Left ventricle myocardium inferior (tissue), 1 donor: Measurements from ENCODE around the gene MAEA. TPM values are rescaled to one million over a fixed set of nuclear protein-coding genes. Genes with fewer than 3 reads are reported as not detected.

Experiments used
- DNase-seq: peaks from one replicate; pipeline ENCODE4 v3.0.0-alpha.2; 2020
- H3K27ac ChIP-seq: fragments of 200-600 bp; replicated peaks from 2 replicates; pipeline ENCODE4 v1.8.0; 2021
- H3K27me3 ChIP-seq: fragments of 200-600 bp; 2 replicates; pipeline ENCODE4 v1.8.0; 2021; ENCODE audit warnings: low read depth
- H3K36me3 ChIP-seq: fragments of 200-600 bp; 2 replicates; pipeline ENCODE4 v1.8.0; 2021
- H3K4me1 ChIP-seq: fragments of 200-600 bp; 2 replicates; pipeline ENCODE4 v1.8.0; 2021
- H3K4me3 ChIP-seq: fragments of 200-600 bp; 2 replicates; pipeline ENCODE4 v1.8.0; 2021; ENCODE audit warnings: mild to moderate bottlenecking, moderate library complexity
- H3K9me3 ChIP-seq: fragments of 200-600 bp; replicated peaks from 2 replicates; pipeline ENCODE4 v1.8.0; 2021
- intact Hi-C: fragments of 100-400 bp; cut with micrococcal nuclease; formaldehyde crosslinking; loops from one replicate; pipeline ENCODE4 v1.11.0; 2022
- total RNA-seq: library from RNA; stranded (reverse); fragmentation: NEBNext Ultra II Directional; extraction: Animal tissue kit (Norgen Biotek cat#: 25700); gene quantifications from one replicate; pipeline ENCODE4 v1.2.1, GENCODE V29; 2021
- TF ChIP-seq, protein P1 (sequence below): fragments of 200-600 bp; IDR thresholded peaks from 2 replicates; pipeline ENCODE4 v1.8.0; 2021; ENCODE audit warnings: antibody characterized with exemption, mild to moderate bottlenecking, borderline replicate concordance
- donor health status: DM: no; HTN: yes; CAD: no; lungs with severe emphysema.

The MAEA gene
- total RNA-seq, 1 donor from 2014 or later: 49.5 TPM

DNA sequence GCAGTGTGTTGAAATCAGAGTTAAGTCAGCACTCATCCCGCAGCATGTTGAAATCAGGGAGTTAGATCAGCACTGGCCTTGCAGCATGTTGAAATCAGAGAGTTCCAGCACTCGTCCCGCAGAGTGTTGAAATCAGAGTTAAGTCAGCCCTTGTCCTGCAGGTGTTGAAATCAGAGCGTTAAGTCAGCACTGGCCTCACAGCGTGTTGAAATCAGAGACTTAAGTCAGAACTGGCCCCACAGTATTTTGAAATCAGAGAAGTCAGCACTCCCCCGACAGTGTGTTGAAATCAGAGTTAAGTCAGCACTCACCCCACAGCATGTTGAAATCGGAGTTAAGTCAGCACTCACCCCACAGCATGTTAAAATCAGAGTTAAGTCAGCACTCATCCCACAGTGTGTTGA, 46.4 kb downstream of the MAEA start:
- TF ChIP-seq, protein P1, sequence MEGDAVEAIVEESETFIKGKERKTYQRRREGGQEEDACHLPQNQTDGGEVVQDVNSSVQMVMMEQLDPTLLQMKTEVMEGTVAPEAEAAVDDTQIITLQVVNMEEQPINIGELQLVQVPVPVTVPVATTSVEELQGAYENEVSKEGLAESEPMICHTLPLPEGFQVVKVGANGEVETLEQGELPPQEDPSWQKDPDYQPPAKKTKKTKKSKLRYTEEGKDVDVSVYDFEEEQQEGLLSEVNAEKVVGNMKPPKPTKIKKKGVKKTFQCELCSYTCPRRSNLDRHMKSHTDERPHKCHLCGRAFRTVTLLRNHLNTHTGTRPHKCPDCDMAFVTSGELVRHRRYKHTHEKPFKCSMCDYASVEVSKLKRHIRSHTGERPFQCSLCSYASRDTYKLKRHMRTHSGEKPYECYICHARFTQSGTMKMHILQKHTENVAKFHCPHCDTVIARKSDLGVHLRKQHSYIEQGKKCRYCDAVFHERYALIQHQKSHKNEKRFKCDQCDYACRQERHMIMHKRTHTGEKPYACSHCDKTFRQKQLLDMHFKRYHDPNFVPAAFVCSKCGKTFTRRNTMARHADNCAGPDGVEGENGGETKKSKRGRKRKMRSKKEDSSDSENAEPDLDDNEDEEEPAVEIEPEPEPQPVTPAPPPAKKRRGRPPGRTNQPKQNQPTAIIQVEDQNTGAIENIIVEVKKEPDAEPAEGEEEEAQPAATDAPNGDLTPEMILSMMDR: no peak
- Histone ChIP-seq H3K4me1 (no peaks in the 10 kb centered on the region), H3K4me3 (no peak overlapping the region), H3K27me3 (no peaks in the 10 kb centered on the region), H3K27ac (no peak overlapping the region), H3K36me3 (peaks cover 77% of the 10 kb centered on the region), H3K9me3 (no peaks in the 10 kb centered on the region)
- intact Hi-C loops: no loop called here
- DNase-seq: no peak

DNA sequence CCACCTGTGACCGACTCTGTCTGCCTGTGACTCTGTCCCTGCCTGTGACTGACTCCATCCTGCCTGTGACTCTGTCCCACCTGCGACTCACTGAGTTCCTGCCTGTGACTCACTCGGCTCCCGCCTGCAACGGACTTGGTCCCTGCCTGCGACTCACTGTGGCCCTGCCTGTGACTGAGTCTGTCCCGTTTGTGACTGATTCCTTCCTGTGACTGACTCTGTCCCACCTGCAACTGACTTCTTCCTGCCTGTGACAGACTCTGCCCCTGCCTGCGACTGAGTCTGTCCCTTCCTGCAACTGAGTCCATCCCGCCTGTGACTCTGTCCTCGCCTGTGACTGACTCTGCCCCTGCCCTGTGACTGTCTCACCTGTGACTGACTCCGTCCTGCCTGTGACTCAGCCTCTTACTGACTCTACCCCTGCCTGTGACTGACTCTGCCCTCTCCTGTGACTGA, 47.7 kb downstream of the MAEA start:
- H3K9me3 ChIP-seq: no peaks in the 10 kb centered on the region
- no peaks in the 10 kb centered on the region for H3K27me3 ChIP-seq
- no peaks in the 10 kb centered on the region for H3K4me1 ChIP-seq
- H3K27ac ChIP-seq: no peak overlapping the region
- intact Hi-C loops: no loop called here
- H3K4me3 ChIP-seq: no peak overlapping the region
- TF ChIP-seq, protein P1: no peak
- DNase-seq: no peak
- peaks cover 77% of the 10 kb centered on the region for H3K36me3 ChIP-seq

DNA sequence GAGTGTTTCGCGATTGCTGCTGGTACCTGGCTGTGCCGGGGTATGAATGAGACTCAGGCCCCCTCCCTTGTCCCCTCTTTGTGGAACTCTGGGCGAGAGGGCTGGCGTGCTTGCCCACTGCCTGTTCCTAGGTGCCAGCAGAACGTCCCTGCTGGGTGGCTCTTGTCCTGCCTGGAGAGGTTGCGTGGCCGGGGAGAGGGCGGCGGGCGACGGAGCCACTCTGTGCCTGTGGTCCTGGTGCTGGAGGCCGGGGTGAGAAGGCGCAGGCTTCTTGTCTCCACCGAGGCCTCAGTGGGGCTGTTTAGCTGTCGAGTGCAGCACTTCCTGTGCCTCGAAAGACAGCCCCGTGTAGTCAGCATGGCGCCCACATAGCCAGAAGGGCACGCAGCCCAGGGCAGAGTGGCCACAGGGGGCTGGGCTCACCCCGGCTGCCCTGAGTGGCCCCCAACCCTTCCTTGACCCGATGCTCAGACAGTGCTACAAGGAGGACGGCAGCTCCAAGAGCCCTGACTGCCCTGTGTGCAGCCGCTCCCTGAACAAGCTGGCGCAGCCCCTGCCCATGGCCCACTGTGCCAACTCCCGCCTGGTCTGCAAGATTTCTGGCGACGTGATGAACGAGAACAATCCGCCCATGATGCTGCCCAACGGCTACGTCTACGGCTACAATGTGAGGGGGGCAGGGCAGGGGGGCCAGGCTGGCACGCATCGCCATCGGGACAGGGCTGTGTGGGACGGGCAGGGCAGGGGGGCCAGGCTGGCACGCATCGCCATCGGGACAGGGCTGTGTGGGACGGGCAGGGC, 48.5 kb downstream of the MAEA start:
- no peak overlapping the region for H3K4me3 ChIP-seq
- DNase-seq: no peak
- TF ChIP-seq, protein P1: no peak
- peaks cover 7% of the 10 kb centered on the region for H3K4me1 ChIP-seq
- H3K27ac ChIP-seq: no peak overlapping the region
- peaks cover 69% of the 10 kb centered on the region for H3K36me3 ChIP-seq
- H3K9me3 ChIP-seq: no peaks in the 10 kb centered on the region
- intact Hi-C loops: no loop called here
- H3K27me3 ChIP-seq: no peaks in the 10 kb centered on the region

DNA sequence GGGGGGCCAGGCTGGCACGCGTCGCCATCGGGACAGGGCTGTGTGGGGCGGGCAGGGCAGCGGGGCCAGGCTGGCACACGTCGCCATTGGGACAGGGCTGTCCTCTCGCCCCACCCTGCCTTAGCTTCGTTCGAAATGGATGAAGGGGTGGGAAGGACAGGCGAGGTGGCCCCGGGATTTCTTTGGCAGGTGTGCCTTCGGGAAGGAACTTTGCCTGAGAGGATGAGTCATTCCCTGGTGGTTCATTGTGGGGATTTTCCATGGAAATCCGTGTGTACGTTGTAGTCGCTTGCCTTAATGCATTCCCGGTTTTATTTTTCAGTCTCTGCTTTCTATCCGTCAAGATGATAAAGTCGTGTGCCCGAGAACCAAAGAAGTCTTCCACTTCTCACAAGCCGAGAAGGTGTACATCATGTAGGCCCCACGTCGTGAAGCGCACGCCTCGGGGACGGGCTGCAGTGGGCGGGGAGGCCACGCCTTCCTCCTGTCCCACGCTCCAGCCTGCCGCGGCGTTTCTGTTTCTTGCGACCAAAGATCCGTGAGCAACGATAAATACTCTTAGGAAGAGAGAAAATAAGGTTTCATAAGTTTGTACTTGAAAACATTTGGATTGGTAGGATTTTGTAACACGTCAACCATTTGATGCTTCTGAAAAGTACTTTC, 49.2 kb downstream of the MAEA start:
- intact Hi-C loops: no loop called here
- no peaks in the 10 kb centered on the region for H3K9me3 ChIP-seq
- H3K4me1 ChIP-seq: peaks cover 7% of the 10 kb centered on the region
- H3K27me3 ChIP-seq: no peaks in the 10 kb centered on the region
- H3K36me3 ChIP-seq: peaks cover 66% of the 10 kb centered on the region
- TF ChIP-seq, protein P1: no peak
- no peak for DNase-seq
- no peak overlapping the region for H3K4me3 ChIP-seq
- H3K27ac ChIP-seq: no peak overlapping the region

DNA sequence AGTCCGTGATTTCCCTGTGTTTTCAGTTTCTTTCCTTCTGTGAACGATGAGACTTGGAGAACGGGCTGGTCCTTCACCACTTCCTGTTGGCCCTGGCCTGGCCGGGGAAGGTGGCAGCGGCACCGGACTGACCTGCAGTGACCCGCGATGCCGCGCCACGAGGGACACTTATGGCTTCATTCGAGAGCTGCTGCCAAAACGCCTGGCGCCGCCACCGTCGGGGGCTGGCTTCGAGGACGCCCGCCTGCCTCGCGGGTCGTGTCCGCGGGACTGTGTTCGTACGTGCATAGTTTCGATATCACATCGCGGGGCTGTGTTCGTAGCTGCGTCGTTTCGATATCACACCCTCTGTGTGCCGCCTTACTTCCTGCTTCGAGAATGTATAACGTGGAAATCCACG, 49.8 kb downstream of the MAEA start:
- no peaks in the 10 kb centered on the region for H3K27me3 ChIP-seq
- peaks cover 61% of the 10 kb centered on the region for H3K36me3 ChIP-seq
- no peak overlapping the region for H3K27ac ChIP-seq
- H3K4me1 ChIP-seq: peaks cover 7% of the 10 kb centered on the region
- intact Hi-C loops: no loop called here
- TF ChIP-seq, protein P1: no peak
- no peak for DNase-seq
- H3K9me3 ChIP-seq: no peaks in the 10 kb centered on the region
- H3K4me3 ChIP-seq: no peak overlapping the region
